Renal cortex interstitium (tissue), 11 donors: Measurements from ENCODE around the gene PALLD. TPM values are rescaled to one million over a fixed set of nuclear protein-coding genes. Genes with fewer than 3 reads are reported as not detected.

Experiments used
- DNase-seq, 11 donors: peaks; one replicate each; pipeline ENCODE4 v3.0.0-alpha.2; 2013; ENCODE audit warnings: low read depth in 9 of 11, low spot score in 4 of 11; ENCODE audit errors: extremely low read depth in 1 of 11
- polyA plus RNA-seq, 3 donors: library from polyadenylated mRNA; unstranded; fragments of 120-200 nt; gene quantifications; one replicate each; pipeline ENCODE4 v1.2.1, GENCODE V29; 2013; ENCODE audit not compliant: insufficient read length in 3 of 3

PALLD gene
- polyA plus RNA-seq, 3 donors: 182 to 194 (median 191) TPM

- no peak for DNase-seq
These were observed 343.0 kb downstream of the PALLD start for GRCh38 chr4:168839758-168840391.

DNA sequence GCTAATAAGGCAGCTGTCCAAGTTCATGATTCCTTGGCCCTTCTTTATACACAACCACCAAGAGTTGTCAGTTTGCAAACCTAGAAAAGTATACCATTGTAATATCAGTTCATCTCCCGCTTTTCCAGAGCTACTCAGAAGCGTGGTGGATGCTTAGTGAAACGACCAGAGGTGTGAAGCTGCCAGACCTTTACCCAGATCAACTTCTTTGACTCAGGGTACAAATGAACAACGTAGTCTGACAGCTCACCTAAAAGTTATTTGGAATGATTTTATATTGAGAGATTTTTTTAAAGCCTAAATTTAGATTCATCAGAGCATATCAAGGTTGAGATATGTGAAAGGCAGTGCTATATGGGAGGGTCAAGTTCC lies 343.5 kb downstream of the PALLD start:
- no peak for DNase-seq

- DNase-seq: no peak
These were observed 344.3 kb downstream of the PALLD start for GRCh38 chr4:168841000-168841671.

DNA sequence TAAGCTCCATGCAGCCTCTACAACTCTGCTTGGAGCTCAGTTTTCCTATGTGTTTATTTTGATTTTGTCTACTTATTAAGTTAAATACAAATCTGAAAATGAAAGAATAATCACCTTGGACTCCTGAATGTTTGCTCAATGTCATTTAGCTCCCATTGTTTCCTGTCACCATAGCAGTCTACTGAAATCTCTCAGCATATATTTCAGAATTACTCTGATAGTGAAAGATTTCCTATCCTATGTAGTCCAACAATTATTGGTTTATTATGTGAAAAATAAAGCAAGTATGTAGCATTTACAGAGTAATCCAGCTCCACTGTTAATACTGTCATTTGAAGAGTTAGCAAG lies 344.8 kb downstream of the PALLD start:
- no peak for DNase-seq

GRCh38 chr4:168842186-168842585 lies 345.3 kb downstream of the PALLD start:
- DNase-seq: no peak

DNA sequence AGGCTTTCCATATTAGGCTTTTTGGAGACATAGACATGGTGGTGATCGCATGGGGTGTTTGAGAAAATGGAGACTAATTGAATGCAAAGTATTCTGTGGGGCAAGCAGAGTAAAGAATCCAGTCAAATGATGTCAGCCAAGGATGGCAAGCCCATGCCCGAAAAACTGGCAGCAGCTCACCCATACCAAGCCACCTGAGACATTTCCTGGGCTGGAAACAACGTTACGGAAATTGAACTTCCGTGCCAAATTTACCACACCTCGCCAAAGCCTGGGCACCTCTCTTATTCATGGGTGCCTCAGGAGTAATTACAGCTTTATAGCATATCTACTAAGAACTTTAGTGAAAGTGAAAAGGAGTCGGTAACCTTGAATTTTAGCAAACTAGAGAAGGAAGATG lies 346.8 kb downstream of the PALLD start:
- no peak for DNase-seq

DNA sequence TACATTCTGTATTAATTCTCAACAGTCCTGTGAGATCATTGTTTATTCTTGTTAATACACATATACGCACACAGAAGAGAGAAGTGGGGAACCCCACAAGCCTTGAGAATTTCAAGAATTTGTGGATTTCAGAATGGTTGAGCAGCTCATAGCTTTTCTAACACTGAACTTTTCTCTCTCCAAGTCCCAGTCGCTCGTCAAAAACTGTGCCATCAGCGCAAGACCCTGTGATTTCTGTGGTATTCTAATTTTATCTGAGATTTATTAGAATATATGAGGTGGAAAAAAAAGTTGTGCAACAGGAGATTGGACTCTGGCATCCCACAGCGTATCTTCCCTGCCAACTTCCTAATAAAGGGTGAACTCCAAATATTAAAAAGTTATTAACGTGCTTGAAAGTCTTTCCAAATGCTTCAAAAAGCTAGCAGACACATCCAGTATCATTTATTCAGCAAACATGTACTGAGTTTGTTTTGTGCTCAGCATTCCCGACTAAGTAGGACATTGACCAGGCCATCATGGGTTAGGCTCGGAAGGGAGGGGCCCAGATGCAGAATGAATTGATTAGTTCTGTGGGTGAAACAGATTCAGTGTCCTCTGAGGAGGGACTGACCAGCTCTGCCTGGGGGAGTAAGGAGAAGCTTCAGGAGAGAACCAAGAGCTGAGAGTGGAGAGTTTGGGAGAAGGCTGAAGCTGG lies 347.6 kb downstream of the PALLD start:
- DNase-seq: no peak

GRCh38 chr4:168845897-168846296 lies 349.0 kb downstream of the PALLD start:
- no peak for DNase-seq

GRCh38 chr4:168846414-168846813 lies 349.6 kb downstream of the PALLD start:
- DNase-seq: no peak

DNA sequence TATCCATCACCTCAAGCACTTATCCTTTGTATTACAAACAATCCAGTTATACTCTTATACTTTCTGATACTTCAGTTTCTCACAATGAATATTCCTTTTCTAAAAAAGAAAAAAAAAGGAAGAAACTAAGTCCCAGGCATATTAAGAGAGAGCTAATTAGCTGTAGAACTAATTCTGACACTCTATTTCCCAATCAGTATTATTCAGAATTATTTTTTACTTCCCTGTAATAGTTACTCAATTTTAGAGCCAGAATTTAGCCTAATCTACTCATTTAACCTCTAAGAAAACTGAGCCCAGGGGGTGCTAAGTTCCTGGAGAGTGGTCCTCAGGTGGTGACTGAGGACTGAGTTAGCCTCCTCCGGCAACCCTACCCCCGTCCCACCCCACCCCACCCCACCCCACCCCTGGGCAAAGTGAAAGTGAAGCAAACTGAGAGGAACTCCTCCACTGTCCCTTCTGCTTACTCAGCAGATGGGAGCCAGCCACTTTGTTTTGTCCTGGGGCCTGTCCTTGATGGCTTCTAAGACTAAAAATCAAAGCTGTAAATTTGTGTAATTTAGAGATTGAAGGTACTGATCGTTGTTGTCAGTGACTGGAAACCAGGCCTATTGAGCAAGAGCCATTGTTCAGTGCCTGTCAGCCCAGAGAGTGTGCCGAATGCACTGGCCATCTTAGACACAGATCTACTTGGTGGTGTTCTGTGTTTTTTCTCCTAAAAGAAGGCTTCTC lies 351.1 kb downstream of the PALLD start:
- DNase-seq: no peak

DNA sequence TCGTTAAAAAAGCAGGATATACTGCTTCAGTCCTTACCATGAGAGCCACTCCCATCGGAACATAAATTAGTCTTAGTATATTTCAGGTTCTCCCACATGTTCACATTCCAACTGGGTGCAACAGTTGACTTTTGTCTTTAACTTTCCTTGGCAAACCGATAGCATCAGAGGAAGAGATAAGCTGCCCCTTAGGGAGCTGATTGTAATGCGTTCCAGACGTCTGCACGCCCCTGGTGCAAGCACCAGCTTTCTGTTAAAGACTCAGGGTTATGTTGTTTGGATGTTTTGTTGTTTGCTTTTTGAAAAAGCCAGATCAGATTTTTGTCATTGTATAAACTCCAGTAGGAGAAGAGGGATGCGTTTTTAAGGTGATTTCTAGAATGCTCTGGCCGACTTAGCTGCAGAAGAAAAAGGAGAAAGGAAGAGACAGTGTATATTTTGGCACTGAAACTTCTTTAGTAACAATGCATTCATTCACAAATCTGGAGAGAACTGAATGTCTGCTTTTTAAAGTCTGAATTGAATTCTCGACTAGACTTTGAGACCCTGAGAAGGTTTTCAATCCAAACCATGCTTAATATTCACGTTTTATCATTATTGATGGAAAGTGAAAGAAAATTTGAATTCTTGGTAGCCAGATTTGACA lies 352.3 kb downstream of the PALLD start:
- DNase-seq: no peak

DNA sequence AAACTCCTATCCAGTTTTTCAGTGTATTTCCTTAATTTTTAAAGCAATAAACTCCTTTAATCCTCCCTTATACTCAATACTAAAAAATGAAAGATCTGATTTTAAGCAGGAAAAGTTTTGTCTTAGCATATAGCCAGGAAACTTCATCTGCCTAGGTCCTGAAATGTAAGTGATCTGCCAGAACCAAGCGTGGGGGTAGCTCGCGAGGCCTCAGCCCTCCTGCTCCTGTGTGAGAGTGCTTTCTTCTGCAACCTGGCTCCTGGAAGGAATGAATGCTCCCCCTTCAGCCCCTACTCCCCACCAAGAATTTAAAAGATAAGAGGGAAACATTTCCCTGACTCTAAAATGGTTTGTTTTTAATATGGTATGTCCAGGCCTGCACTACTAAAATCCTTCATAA lies 353.1 kb downstream of the PALLD start:
- DNase-seq: no peak

- DNase-seq: no peak
These were observed 355.5 kb downstream of the PALLD start for GRCh38 chr4:168852387-168852786.

- DNase-seq: no peak
These were observed 356.3 kb downstream of the PALLD start for GRCh38 chr4:168852933-168853713.

GRCh38 chr4:168853770-168854169 lies 356.9 kb downstream of the PALLD start:
- DNase-seq: no peak

DNA sequence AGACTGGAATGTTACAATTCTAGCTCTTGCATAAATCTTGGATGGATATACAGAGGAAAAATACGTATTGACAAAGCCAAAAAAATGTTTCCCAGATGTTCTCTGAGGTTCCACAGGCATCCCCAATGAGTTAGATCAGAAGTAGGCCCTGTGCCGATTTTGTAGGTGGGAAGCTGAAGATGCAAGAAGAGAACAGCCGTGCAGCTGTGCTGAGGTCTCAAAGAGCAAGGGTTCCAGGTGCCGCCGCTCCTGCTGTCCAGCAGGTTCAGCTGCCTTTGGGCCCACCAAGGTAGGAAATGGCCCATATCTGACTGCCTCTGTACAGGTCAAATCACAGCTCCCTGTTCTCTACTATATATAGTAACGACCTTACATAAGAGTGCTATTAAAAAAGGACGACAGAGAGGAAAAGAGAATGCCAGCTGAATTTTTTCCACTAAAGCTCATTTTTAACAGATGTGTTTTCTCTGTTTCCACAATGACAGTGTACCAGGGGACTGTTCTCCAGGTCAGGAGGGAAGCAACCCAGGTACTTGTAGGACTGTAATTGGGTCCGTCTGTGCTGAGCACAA lies 357.6 kb downstream of the PALLD start:
- DNase-seq: no peak

DNA sequence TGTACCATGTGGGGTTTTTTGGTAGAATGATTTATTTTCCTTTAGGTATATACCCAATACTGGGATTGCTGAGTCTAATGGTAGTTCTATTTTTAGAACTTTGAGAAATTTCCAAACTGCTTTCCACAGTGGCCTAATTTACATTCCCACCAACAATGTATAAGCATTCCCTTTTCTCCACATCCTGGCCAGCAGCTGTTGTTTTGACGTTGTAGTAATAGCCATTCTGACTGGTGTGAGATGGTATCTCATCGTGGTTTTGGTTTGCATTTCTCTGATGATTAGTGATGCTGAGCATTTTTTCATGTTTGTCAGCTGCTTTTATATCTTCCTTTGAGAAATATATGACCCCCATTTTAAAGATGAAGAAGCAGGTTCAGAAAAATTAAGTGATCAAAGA lies 359.5 kb downstream of the PALLD start:
- no peak for DNase-seq

GRCh38 chr4:168857009-168857408 lies 360.2 kb downstream of the PALLD start:
- no peak for DNase-seq
